ENCODE results near the gene ZNF836. TPM values are rescaled to one million over a fixed set of nuclear protein-coding genes. Genes with fewer than 3 reads are reported as not detected.

Gene ZNF836
- total RNA-seq, 1 experiment from 2014 or later = 4.3 TPM

DNA sequence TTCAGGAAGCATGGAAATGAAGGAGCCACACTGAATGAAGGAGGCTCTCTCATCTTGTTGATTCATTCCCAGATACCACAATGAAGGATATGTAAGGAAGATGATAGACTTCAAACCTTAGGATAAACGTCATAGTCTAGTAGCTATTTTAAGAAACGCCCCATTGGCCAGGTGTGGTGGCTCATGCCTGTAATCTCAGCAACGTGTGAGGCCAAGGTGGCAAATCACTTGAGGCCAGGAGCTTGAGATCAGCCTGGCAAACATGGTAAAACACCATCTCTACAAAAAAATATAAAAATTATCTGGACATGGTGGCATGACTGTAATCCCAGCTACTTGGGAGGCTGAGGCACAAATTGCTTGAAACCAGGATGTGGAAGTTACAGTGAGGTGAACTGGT lies 58.8 kb downstream of the ZNF836 start:
- TF ChIP-seq, protein P1, sequence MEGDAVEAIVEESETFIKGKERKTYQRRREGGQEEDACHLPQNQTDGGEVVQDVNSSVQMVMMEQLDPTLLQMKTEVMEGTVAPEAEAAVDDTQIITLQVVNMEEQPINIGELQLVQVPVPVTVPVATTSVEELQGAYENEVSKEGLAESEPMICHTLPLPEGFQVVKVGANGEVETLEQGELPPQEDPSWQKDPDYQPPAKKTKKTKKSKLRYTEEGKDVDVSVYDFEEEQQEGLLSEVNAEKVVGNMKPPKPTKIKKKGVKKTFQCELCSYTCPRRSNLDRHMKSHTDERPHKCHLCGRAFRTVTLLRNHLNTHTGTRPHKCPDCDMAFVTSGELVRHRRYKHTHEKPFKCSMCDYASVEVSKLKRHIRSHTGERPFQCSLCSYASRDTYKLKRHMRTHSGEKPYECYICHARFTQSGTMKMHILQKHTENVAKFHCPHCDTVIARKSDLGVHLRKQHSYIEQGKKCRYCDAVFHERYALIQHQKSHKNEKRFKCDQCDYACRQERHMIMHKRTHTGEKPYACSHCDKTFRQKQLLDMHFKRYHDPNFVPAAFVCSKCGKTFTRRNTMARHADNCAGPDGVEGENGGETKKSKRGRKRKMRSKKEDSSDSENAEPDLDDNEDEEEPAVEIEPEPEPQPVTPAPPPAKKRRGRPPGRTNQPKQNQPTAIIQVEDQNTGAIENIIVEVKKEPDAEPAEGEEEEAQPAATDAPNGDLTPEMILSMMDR (IDR thresholded peaks at IDR 0.05; ENCODE audit: unreplicated experiment) = no peak
- peaks cover 54% of the 10 kb centered on the region for H3K9me3 Mint-ChIP-seq (ENCODE audit: unreplicated experiment)
- BruUV-seq (replicated peaks) = no TSS peak
- intact Hi-C loops (cut with micrococcal nuclease) = no loop called here
- no peak for DNase-seq (ENCODE audit: unreplicated experiment)
- no peaks in the 10 kb centered on the region for H3K4me1 Mint-ChIP-seq (ENCODE audit: insufficient read depth, unreplicated experiment)
- POLR2A ChIA-PET = no interaction called here
- H3K4me3 Mint-ChIP-seq (ENCODE audit: unreplicated experiment) = no peak overlapping the region
- CTCF ChIA-PET = no interaction called here
- peaks cover 18% of the 10 kb centered on the region for H3K36me3 Mint-ChIP-seq (ENCODE audit: insufficient read depth, unreplicated experiment)
- no peak overlapping the region for H3K27ac Mint-ChIP-seq (ENCODE audit: low read depth, unreplicated experiment)
- no peaks in the 10 kb centered on the region for H3K27me3 Mint-ChIP-seq (ENCODE audit: insufficient read depth, unreplicated experiment)

DNA sequence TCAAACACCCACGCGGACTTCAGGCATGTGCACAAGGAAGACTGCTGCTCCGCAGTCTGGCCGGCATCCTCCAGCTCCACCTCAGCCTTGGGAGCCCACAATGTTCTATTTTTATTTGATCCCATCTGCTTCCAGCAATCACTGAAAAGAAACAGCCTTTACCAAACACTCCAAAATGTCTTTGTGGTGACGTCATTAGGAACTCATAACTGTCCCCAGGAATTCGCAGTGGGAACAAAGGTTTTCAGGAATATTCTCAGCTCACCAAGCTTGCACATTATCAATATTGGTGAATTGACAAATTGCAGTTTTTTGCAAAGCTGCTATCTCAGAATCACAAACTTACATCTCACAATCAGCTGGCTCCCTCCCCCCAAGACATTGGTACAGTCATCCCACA lies 60.6 kb downstream of the ZNF836 start:
- Mint-ChIP-seq H3K4me3 (ENCODE audit: unreplicated experiment) (no peak overlapping the region), H3K36me3 (ENCODE audit: insufficient read depth, unreplicated experiment) (peaks cover 2% of the 10 kb centered on the region), H3K9me3 (ENCODE audit: unreplicated experiment) (peaks cover 56% of the 10 kb centered on the region), H3K27me3 (ENCODE audit: insufficient read depth, unreplicated experiment) (no peaks in the 10 kb centered on the region), H3K27ac (ENCODE audit: low read depth, unreplicated experiment) (no peak overlapping the region), H3K4me1 (ENCODE audit: insufficient read depth, unreplicated experiment) (no peaks in the 10 kb centered on the region)
- no TSS peak for BruUV-seq (replicated peaks)
- intact Hi-C loops (cut with micrococcal nuclease) = no loop called here
- POLR2A ChIA-PET = interaction anchor here (0.9 to 1.0 kb wide), 2 partner anchors 8 to 14 kb away, joined by 3 read pairs; no protein-coding TSS in a partner anchor
- DNase-seq (ENCODE audit: unreplicated experiment) = no peak
- TF ChIP-seq, protein P1 (IDR thresholded peaks at IDR 0.05; ENCODE audit: unreplicated experiment) = no peak
- CTCF ChIA-PET = interaction anchor here (0.8 to 0.9 kb wide), 2 partner anchors 18 to 22 kb away, joined by 3 read pairs; no protein-coding TSS in a partner anchor

Other genes starting within 250 kb of the ZNF836 start
- gene ZNF613, start 244.1 kb downstream of the ZNF836 start, total RNA-seq (2022) = 4.9 and 7.7 TPM in 2 replicates
- 7.0 and 8.9 TPM in 2 replicates for gene ZNF350, start 184.8 kb downstream of the ZNF836 start, total RNA-seq (2022)
- 7.3 and 9.0 TPM in 2 replicates for gene ZNF615, start 163.4 kb downstream of the ZNF836 start, total RNA-seq (2022)
- gene ZNF614, start 143.2 kb downstream of the ZNF836 start, total RNA-seq (2022) = 10.2 and 10.3 TPM in 2 replicates
- gene ZNF432, start 122.8 kb downstream of the ZNF836 start, total RNA-seq (2022) = 17.2 and 25.4 TPM in 2 replicates
- 40.9 and 49.8 TPM in 2 replicates for gene ZNF841, start 75.9 kb downstream of the ZNF836 start, total RNA-seq (2022)
- gene ZNF616, start 31.7 kb downstream of the ZNF836 start, total RNA-seq (2022) = 9.5 and 13.5 TPM in 2 replicates
- 194 and 211 TPM in 2 replicates for gene PPP2R1A, start 18.4 kb upstream of the ZNF836 start, total RNA-seq (2022)
- 11.5 and 16.0 TPM in 2 replicates for gene ZNF766, start 98.0 kb upstream of the ZNF836 start, total RNA-seq (2022)
- gene ZNF480, start 125.5 kb upstream of the ZNF836 start, total RNA-seq (2022) = 13.1 and 15.8 TPM in 2 replicates
- not detected in 2 replicates for gene ZNF610, start 164.6 kb upstream of the ZNF836 start, total RNA-seq (2022)
- gene ZNF880, start 198.3 kb upstream of the ZNF836 start, total RNA-seq (2022) = 6.7 and 6.9 TPM in 2 replicates
- gene ZNF528, start 226.2 kb upstream of the ZNF836 start, total RNA-seq (2022) = 16.0 and 21.6 TPM in 2 replicates

Measured in MCF 10A (cell line).